HG03354 (cell line): ENCODE measurements around the gene AKT3.

Source experiments
- ATAC-seq: cut with Tn5 transposase; IDR thresholded peaks from one replicate; pipeline ENCODE4 v1.9.1; 2021; ENCODE audit warnings: mild to moderate bottlenecking; ENCODE audit not compliant: unreplicated experiment, poor library complexity, severe bottlenecking

Gene AKT3

DNA sequence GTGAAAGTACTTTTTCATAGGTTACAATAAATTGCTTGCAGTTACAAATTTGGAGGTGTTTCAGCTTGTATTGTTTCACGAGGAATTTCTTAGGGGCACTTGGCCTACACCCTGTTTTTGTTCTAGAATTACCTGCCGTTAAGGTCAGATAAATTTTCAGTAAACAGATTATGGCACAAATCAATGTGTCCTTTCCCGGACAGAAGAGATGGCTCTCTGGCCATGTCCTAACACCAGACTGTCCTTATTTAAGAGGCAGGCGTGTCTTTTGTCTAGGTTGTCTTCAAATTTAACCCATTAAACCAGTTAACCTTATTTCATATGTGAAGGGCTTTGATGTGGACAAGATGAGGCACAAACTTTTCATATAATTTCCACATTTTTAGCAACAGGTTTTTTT is 350.8 kb downstream of the AKT3 start:
- no peak for ATAC-seq

DNA sequence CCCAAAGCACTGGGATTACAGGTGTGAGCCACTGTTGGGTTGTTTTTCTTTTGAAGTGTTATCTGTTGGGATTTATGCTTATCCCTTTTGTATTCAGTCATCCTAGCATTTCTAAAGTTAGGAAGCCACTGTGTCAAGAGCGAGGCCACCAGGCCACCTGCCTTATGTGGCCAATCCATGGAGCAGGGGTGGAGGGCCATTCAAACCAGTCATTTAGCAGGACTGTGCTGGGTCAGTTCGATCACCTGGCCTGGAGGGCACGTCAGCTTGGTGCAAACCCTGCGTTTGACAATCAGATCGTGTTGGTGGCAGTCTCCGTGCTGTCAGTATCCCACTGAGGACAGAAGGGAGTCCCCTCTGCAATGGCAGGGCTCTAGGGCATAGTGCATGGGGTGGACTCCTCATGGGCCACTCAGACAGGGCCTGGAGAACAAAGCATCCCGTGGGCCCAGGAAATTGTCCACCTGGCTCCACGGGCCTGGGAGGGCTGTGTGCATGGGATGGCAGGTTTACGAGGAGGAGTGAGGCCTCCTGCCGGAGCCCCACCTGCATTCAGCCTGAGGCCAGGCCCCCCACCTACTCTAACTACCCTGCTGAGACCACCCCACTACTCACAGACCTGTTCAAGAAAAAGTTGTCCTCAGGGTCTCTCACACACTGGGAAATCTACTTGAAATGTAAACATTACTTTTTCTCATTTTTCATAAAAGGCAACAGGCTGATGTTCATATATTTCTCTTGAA is 351.9 kb downstream of the AKT3 start:
- ATAC-seq, result no peak

DNA sequence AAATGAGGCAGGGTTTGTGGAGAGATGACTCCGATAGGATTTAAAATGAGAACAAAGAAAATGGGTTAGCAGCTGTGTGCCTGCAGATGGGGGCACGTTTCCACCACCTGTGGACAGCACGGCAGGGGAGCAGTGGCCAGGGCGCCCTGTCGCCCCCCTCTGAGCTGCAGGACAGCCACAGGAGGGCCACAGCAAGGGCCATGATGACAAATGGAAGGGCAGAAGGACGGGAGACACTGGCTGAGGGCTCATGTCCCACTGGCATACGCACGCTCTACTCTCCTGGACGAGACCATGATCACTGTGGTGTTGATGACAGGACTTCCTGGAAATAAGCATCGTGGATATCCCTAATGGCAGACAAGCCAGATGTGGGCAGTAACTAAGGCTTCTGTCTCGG is 353.2 kb downstream of the AKT3 start:
- ATAC-seq, result no peak

DNA sequence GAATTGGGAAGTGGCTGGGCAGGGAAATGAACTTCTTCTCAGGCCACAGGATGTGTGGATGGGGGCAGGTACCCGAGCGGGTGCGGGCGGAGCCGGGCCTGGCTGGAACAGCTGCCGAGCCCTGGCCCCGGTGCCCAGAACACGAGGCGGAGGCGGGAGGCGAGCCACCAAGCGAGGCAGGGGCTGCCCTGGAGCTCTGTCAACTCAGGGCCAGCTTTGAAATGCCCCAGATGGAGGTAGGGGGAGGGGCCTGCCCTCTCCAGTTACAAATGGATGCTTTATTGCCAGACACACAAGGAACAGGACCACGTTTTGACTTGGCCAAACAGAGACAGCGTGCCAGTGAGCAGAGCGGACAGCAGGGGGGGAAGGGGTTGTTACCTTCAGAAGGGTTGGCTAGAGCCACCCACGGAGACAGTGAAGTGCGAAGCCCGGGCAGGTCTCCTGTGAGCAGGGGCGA is 353.8 kb downstream of the AKT3 start:
- no peak for ATAC-seq

DNA sequence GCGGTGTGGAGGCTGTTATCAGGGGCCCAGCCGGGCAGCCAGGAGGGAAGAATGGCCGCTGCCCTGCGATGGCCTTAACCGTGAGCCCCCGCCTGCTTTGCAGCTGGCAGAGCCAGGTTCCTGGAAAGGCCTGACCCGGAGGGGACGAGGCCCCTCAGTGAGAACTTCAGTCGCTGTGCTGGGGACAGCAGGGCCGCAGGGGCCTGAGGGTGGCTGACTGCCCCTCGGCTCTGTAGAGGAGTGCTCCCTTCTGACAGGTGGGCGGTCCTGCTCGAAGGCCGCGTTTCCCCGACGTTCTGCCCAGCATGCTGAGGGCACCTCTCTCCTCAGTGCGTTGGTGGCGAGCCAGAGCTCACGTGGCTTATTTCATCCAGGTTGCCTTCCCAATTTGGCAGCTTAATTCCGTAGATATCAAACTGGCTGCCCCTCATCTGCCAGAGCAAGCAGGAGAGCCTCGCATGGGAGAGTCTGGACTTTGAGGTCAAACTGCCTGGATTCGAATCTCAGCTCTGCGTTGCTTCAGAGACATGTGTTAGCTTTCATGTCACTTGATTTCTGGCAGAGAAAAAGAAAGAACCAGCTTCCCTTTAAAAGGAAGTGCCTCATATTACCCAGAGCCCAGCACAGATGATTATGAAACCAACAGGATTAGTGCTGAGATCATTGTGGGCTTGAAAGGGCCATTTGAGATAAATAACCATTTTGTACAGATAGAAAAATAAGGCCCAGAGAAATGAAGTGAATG is 354.4 kb downstream of the AKT3 start:
- no peak for ATAC-seq

DNA sequence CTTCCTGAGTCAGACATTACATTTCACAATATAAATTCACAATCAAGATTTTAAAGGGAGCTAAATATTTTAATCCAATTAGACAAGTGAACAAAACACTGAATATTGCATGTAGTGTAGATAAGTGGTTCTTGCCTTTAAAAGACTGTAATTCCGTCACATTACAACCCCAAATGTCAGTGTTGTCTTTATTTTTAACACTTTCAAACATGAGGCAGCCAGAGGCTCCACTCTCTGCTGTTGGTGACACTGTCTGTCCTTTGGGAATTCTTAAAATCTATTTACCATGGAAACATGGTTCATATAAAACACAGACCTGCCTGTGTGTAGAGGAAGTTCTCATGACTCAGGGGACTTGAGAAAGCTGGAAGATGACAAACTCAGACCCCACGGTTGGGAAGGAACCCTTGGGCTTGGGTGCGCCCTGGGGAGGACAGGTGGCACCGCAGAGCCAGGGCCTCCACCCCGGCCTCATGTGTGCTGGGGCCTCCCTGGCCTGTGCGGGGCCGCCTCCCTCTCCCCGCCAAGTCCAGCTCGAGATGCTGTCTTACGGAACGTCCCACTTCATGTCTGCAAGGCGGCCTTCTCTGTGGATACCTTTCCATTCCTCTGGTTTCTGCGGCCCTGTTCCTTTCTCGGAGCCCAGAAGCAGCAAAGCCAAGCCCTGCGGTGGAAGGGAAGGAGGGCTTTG is 355.2 kb downstream of the AKT3 start:
- no peak for ATAC-seq

DNA sequence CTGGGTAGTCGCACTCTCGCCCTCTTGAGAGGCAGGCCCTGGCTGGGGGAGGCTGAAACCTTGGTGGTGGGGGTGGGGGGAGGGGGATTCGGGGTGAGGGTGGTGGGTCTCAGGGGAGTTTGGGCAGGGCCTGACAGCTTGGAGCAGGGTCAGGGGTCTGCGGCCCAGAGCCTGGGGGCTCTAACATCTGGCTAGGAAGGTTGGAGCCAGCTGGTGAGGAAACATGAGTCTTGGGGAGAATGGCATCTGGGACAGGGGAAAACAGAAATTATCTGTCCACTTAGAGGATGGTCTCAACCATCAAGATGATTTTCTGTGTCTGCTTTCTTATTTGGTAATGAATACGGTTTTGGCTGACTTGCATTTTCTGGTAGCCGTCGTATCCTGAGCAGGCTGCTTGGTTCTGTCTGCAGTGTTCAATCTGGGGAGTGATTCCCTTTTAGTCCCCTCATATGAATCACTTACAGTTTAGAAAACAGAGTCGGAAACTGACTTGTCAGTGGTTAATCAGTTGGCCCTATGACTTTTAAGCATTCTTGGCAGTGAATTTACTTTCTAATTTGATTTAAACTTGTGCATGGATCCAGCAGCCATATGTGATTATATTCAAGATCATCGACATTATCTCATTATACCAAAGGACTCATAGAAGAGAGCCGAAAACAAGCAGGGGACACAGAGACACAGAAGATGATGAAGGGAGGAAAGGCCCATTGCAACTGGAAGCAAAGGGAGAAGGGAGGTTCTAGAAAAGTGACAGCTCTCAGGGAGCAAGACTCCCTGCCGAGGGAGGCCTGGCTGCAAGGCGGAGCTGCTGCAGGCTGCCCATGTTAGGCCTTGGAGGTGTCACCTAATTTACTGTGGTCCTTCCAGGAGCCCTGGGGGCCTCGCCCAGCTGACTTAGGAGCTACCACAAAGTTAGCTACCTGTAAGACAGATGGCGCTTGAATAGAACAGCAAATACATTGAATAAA is 356.6 kb downstream of the AKT3 start:
- ATAC-seq, result no peak

DNA sequence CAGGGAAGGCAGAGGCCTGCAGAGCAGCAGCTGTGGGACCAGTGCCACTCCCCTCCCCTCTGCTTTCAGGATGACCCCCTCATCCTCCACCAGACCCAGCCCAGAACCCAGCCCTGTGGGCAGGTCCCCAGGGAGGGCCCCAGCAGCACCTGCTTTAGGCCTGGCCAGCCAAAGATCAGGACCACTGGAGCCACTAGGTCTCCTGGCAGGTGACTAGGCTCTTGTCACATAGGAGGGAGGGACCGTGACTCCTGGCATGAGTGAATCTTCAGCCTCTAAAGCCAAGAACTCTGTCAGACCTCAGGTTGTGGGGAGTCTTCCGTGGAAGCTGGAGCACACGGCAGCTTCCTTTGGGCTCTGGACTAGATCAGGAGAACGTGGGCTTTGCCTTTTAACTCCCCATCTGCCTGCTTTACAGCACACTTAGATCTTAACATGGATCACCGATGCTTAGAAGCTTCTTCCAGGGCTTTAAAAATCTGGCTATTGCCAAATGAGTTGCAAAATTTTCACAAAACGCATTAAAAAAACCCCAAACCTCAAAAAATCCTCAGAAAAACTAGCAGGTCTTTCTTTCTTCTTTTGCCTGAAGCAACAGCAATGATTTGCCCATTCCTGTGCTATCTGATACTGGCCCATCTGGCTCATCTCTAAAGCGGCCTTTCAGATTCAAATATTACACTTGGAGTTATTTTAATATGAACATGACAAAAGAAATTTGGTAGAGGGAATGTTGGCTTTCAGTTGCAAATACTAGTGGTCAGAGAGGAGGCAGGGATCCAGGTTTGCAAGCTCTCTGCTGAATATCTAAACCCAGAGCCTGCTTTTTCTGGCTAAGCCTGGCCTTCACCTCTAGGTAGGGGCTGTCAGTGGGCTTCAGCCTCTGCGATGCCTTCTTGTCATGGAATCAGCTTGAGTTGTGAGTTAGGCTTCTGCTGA is 359.0 kb downstream of the AKT3 start:
- ATAC-seq, result no peak

DNA sequence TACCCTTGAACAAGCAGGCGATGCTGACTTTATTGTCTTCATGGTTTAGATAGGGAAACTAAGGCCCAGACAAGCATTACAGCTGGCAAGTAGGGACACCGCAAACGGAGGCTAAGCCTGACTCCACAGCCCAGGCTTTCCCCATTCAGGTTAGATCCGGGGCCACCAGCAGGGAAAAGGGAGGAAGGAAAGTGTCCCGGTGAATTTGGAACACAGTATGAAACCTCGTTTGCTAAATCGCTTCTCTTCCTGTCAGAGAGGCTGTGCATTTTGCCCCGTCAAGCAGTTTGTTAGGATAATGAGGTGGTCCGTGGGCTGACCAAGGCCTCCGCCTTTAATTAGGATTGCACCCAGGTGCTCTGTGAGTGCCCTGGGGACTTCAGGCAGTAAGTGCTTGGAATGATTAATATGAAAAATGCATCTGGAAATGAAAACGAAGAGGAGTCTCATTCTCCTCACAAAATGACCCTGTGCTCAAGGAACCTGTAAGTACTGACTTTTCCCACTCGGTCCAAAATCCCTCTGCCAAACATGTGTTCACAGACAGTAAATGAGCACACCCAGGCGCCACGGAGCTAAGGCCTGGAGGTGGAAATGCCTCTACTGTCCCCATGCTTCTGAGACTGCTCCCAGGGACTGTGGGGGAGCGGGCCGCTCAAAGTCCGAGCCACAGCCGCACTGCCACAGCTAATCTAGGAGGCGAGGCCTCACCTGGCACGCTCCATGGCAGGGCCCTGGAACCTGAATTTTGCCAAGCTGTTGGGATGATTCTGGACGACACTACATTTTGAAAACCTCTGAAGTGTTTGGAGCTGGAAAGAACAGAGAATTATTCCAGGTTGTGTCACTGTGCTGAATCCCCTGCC is 360.1 kb downstream of the AKT3 start:
- no peak for ATAC-seq

DNA sequence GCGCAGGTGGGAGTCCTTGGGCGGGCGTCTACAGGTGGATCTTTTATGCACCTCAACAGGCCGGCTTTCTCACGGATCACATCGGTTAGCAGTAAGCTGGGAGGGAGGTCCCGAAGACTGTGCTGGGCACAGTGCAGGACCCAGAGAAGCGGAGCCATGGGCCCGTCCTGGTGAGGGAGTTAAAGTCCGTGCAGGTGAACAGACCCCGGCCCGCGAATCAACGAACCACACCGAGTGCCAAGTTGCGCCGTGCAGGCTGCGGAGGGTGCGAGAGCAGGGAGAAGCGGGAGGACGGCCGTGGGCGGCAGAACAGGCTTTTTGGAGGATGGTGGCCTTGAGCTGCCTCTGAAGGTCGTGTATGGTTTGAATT is 360.9 kb downstream of the AKT3 start:
- no peak for ATAC-seq

DNA sequence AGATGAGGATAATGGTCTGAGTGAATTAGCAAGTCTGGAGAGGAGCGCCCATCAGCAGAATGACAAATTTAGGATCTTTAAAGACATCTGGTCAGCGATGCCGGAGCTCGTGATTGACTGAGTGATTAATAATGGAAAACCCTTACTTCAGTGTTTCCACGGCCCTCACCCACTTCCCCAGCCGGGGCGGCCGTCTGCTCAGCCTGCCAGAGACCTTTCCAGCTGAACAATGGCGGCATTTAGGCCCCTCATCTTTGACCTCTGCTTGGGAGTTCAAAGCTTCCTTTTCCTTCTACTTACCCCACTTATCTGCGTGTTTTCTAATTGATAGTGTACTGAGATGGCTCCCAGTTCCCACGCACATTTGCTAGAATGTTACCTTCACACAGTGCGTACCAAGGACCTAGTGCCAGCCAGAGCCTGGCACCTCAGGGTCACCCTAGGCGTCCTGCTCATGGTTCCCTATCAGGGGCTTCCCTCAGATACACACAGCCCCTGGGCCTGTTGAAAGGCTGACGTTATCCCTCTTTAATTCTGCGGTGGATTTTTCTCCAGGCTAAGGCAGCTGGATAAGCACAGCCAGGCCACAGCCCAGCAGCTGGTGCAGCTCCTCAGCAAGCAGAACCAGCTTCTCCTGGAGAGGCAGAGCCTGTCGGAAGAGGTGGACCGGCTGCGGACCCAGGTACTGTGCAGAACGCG is 361.4 kb downstream of the AKT3 start:
- ATAC-seq, result no peak

DNA sequence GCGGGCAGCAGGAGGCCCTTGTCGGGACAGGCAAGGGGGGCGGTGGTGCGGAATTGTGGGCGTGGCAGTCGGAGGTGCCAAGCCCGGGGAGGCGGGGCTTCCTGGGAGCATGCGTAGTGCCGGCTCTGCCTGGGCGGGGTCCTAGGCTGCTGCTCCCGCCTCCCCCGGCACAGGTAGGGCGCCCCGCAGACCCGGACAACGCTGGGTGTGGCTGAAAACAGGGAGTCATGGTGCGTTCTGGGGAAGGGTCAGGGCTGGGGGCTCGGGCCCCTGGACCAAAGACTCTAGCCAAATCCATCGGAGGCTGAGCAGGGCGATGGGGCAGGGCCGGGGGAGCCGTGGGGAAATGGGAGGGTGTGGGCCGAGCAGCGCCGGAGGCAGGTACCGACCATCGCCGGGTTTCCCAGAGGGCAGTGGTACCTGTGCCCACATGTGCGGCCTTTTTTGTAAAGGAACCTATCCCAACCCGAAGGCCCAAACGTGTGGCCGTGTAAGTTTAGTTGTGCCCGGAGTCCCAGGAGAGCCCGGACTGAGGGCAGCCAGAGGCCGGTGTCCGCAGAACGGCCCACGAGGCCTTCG is 362.3 kb downstream of the AKT3 start:
- ATAC-seq, result no peak

DNA sequence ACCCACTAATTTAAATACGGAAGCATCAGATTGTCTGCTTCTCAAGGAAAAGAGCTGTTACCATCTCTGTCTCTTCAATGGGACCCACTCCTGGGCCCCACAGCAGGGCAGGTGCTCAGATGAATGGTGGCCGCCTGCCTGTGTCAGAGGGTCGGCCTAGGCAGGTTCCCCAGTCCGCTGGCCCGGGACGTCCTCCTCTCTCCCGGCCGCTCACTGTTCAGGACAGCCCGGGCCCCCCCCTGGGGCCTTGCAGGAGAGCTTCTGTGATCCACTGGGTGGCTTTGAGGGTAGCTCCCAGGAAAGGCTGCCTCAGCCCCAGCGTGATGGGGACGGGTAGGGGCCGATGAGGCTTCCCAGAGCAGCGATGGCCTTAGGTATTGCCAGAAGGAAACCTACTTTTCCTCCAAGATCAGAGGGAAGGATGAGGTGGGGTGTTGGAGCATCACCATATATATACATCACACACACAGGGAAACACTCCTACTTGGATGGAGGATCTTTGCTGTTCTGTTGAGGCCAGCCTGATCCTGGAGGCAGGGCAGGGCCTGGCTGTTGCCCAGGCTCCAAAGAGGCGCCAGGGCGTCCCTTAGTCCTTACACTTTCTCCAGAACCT is 362.9 kb downstream of the AKT3 start:
- ATAC-seq, result no peak

DNA sequence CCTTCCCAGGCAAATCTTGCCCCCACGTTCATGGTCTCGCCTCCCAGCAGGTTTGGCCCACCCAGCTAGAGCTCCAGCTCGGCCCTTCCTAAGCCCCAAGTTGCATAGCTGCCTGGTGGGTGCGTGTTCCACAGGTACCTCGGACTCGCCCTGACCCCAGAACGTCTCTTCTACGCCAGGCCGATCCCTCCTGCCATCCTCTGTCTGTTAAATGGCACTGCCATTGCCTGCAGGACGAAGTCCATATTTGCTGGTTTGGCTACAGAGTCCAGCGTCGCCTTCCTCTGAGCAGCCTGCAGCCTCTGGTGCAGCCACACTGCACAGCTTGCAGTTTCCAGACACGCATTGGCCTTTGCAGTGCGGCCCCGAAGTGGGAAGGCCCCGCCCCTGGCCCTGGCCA is 366.1 kb downstream of the AKT3 start:
- no peak for ATAC-seq

DNA sequence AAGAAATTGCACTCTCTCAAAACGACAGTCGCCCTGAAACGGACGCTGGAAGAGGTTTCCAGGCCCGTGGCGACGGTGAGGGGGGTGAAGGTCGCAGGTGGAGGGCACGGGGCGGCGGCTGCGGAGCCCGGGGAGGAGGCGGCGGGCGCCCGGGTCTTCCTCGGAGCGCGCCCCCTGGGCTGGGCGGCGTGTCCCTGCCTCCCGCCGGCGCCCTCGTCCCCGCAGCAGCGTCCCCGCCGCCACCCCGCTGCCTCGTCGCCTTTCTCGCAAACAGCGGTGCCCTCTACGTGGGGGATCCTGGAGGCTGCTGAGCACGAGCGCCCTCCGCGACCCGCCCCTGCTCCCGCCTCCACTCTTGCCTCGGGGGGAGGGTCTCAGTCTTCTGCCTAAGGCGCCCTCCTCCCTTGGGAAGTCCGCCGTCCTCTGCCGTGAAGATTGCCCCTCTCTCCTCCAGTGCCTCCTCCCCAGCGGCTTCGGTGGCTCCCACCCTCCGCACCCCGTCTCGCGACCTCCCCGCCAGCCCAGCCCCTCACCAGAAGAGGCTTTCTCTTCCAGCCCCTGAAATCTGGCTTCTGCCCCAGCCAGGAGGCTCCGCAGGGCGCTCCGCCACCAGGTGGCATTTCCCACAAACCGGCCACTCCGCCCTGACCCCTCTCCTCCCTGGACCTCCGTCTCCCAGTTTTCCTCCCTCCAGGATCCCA is 366.8 kb downstream of the AKT3 start:
- ATAC-seq, result peak; percentile 39
